ENCODE measurements around the gene NOS1AP.

DNA sequence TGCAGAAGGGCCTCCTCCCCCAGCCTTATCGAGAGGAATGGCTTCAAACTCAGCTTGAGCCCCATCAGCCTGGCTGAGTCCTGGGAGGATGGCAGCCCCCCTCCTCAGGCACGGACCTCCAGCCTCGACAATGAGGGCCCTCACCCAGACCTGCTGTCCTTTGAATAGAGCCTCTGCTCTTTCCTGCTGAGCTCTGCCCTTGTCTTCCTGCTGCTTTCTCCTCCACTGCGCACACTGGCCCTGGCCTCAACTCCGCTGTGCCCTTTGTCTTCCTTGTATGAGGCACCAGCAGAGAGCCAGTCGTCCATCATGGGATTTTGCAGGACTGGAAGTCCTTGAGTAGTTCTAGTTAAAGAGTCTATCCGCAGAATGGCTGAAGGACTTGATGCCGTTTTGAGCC is 314.0 kb downstream of the NOS1AP start:
- TF ChIP-seq, protein P1, sequence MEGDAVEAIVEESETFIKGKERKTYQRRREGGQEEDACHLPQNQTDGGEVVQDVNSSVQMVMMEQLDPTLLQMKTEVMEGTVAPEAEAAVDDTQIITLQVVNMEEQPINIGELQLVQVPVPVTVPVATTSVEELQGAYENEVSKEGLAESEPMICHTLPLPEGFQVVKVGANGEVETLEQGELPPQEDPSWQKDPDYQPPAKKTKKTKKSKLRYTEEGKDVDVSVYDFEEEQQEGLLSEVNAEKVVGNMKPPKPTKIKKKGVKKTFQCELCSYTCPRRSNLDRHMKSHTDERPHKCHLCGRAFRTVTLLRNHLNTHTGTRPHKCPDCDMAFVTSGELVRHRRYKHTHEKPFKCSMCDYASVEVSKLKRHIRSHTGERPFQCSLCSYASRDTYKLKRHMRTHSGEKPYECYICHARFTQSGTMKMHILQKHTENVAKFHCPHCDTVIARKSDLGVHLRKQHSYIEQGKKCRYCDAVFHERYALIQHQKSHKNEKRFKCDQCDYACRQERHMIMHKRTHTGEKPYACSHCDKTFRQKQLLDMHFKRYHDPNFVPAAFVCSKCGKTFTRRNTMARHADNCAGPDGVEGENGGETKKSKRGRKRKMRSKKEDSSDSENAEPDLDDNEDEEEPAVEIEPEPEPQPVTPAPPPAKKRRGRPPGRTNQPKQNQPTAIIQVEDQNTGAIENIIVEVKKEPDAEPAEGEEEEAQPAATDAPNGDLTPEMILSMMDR (IDR thresholded peaks at IDR 0.05; ENCODE audit: low read depth, low read length, poor library complexity, severe bottlenecking) = no peak
- TF ChIP-seq EZH2phosphoT487 (IDR thresholded peaks at IDR 0.05; ENCODE audit: borderline replicate concordance, low read length) = no peak

Data from DOHH2 (cell line).